Neutrophil (primary cell): ENCODE measurements around the gene NPC1L1.
A peak's percentile ranks its signal among the peaks of the same experiment; 100 is the strongest.

Source experiments
- H3K27ac ChIP-seq: fragments of 200-600 bp; sonication (generic); 2 replicates; pipeline ENCODE4 v1.5.1; 2016; ENCODE audit warnings: mild to moderate bottlenecking, moderate library complexity
- H3K27me3 ChIP-seq: fragments of 200-600 bp; sonication (generic); 2 replicates; pipeline ENCODE4 v1.6.0; 2016; ENCODE audit warnings: mild to moderate bottlenecking
- H3K36me3 ChIP-seq: fragments of 200-600 bp; sonication (generic); 2 replicates; pipeline ENCODE4 v1.5.1; 2017
- H3K4me1 ChIP-seq, 2 experiments: fragments of 200-600 bp in 1 of 2; sonication (generic) in 1 of 2; 1 replicate in 1 of 2; 2 replicates in 1 of 2; pipeline versions ENCODE4 v1.5.1 to v1.6.1; 2013 to 2016; ENCODE audit warnings: low read depth in 1 of 2, low read length in 1 of 2, mild to moderate bottlenecking in 1 of 2, moderate library complexity in 1 of 2; ENCODE audit not compliant: control insufficient read depth in 1 of 2, insufficient read depth in 1 of 2
- H3K4me3 ChIP-seq, 2 experiments: fragments of 200-600 bp in 1 of 2; sonication (generic) in 1 of 2; 1 replicate in 1 of 2; 2 replicates in 1 of 2; pipeline ENCODE4 v1.5.1; 2013 to 2016; ENCODE audit warnings: low read depth in 1 of 2, low read length in 1 of 2, mild to moderate bottlenecking in 1 of 2, moderate library complexity in 1 of 2
- H3K9me3 ChIP-seq: fragments of 200-600 bp; sonication (generic); 2 replicates; pipeline ENCODE4 v1.5.1; 2016
- CTCF ChIP-seq: fragments of 200-600 bp; sonication (generic); IDR thresholded peaks from 2 replicates; pipeline ENCODE4 v1.5.1; 2016; ENCODE audit warnings: antibody characterized with exemption

Gene NPC1L1

GRCh38 chr7:44541028-44541869, at the start of gene NPC1L1:
NPC1L1 (minus strand) TSS chr7:44541330; CDS start chr7:44541259, 71 bp downstream.
- Histone ChIP-seq H3K27me3 (no peaks in the 10 kb centered on the region), H3K9me3 (no peaks in the 10 kb centered on the region), H3K4me1 (no peaks in the 10 kb centered on the region), H3K4me3 (no peak within 1 kb of the TSS), H3K27ac (no peak within 1 kb of the TSS), H3K36me3 (no peaks in the 10 kb centered on the region)
- no peak for TF ChIP-seq CTCF

- no peak for TF ChIP-seq CTCF
- Histone ChIP-seq H3K27ac (no peak overlapping the region), H3K9me3 (no peaks in the 10 kb centered on the region), H3K4me1 (peaks cover 6 to 18% of the 10 kb centered on the region in 2 experiments), H3K27me3 (no peaks in the 10 kb centered on the region), H3K4me3 (peak overlapping the region in 1 of 2 experiments; percentile 15), H3K36me3 (no peaks in the 10 kb centered on the region)
These were observed 49.8 kb upstream of the NPC1L1 start for GRCh38 chr7:44590910-44591309.

GRCh38 chr7:44587843-44588711, 46.9 kb upstream of the NPC1L1 start:
- no peaks in the 10 kb centered on the region for H3K27me3 ChIP-seq
- no peaks in the 10 kb centered on the region for H3K9me3 ChIP-seq
- peaks cover 9 to 23% of the 10 kb centered on the region in 2 experiments for H3K4me1 ChIP-seq
- H3K36me3 ChIP-seq = no peaks in the 10 kb centered on the region
- H3K27ac ChIP-seq = peak overlapping the region; percentile 23
- peak; percentile 48 for TF ChIP-seq CTCF
- no peak overlapping the region for H3K4me3 ChIP-seq

- Histone ChIP-seq H3K4me1 (peaks cover 29 to 32% of the 10 kb centered on the region in 2 experiments), H3K27ac (peak overlapping the region; percentile 97), H3K27me3 (no peaks in the 10 kb centered on the region), H3K4me3 (peak overlapping the region; percentile 77 to 95), H3K36me3 (peaks cover 26% of the 10 kb centered on the region), H3K9me3 (no peaks in the 10 kb centered on the region)
- no peak for TF ChIP-seq CTCF
These were observed 42.2 kb upstream of the NPC1L1 start for GRCh38 chr7:44583146-44583865.

GRCh38 chr7:44581879-44582603, 40.9 kb upstream of the NPC1L1 start, which contains the start of gene TMED4:
TMED4 (minus strand) TSS chr7:44582231; CDS start chr7:44582206, 25 bp downstream.
- no peak for TF ChIP-seq CTCF
- Histone ChIP-seq H3K4me1 (peaks cover 27 to 28% of the 10 kb centered on the region in 2 experiments), H3K4me3 (peak within 1 kb of the TSS; percentile 77 to 95), H3K9me3 (no peaks in the 10 kb centered on the region), H3K27ac (peak within 1 kb of the TSS; percentile 97), H3K36me3 (peaks cover 32% of the 10 kb centered on the region), H3K27me3 (no peaks in the 10 kb centered on the region)
